Ascending aorta (tissue), 2 donors: ENCODE results near the gene AMN. TPM values are rescaled to one million over a fixed set of nuclear protein-coding genes. Genes with fewer than 3 reads are reported as not detected.

ENCODE experiments used
- DNase-seq, 2 donors: peaks; one replicate each; pipeline ENCODE4 v3.0.0-alpha.2; 2019; ENCODE audit warnings: low spot score in 2 of 2
- H3K27ac ChIP-seq, 2 donors: fragments of 200-600 bp; sonication (generic); one replicate each; pipeline ENCODE4 v1.5.1; 2016 to 2017; ENCODE audit warnings: mild to moderate bottlenecking in 1 of 2
- H3K27me3 ChIP-seq: fragments of 200-600 bp; sonication (generic); one replicate; pipeline ENCODE4 v1.5.1; 2017
- H3K36me3 ChIP-seq, 2 donors: fragments of 200-600 bp; sonication (generic); one replicate each; pipeline ENCODE4 v1.5.1; 2016
- H3K4me1 ChIP-seq, 2 donors: fragments of 200-600 bp; sonication (generic); one replicate each; pipeline ENCODE4 v1.5.1; 2016 to 2017; ENCODE audit warnings: mild to moderate bottlenecking in 1 of 2
- H3K4me3 ChIP-seq, 2 donors: fragments of 200-600 bp; sonication (generic); one replicate each; pipeline ENCODE4 v1.5.1; 2016 to 2017; ENCODE audit warnings: mild to moderate bottlenecking in 1 of 2
- H3K9me3 ChIP-seq, 2 donors: fragments of 200-600 bp; sonication (generic); one replicate each; pipeline ENCODE4 v1.5.1; 2016
- CTCF ChIP-seq, 3 experiments: fragments of 200-600 bp in 2 of 3; fragments of 450-650 bp in 1 of 3; sonication (generic) in 2 of 3; IDR thresholded peaks; one replicate each; pipeline ENCODE4 v1.5.1; 2016 to 2019; ENCODE audit warnings: antibody characterized with exemption in 3 of 3, mild to moderate bottlenecking in 1 of 3, moderate library complexity in 1 of 3
- intact Hi-C: fragments of 100-400 bp; cut with DNase I; formaldehyde crosslinking; loops from one replicate; pipeline ENCODE4 v1.15.1; 2023
- total RNA-seq: library from RNA; depleted of rRNA; stranded (reverse); fragments of >200 nt; gene quantifications from one replicate; pipeline ENCODE4 v1.1.0, GENCODE V29; 2016

AMN gene
- total RNA-seq, 1 donor from 2014 or later: 0.32 TPM

- H3K36me3 ChIP-seq: peaks cover 87 to 99% of the 10 kb centered on the region in 2 donors
- H3K27me3 ChIP-seq: no peaks in the 10 kb centered on the region
Measured at GRCh38 chr14:102941419-102942011, 19.1 kb downstream of the AMN start.

GRCh38 chr14:102942069-102942468 lies 19.6 kb downstream of the AMN start:
- Histone ChIP-seq H3K4me1 (no peaks in the 10 kb centered on the region), H3K27me3 (no peaks in the 10 kb centered on the region), H3K9me3 (no peaks in the 10 kb centered on the region), H3K4me3 (no peak overlapping the region), H3K27ac (no peak overlapping the region), H3K36me3 (peaks cover 92 to 99% of the 10 kb centered on the region in 2 donors)
- TF ChIP-seq CTCF (IDR thresholded peaks at IDR 0.05): no peak
- intact Hi-C loops: no loop called here
- DNase-seq: no peak

More at GRCh38 chr14:102941419-102942011, 19.1 kb downstream of the AMN start:
- intact Hi-C loops: no loop called here
- no peak for DNase-seq
- no peaks in the 10 kb centered on the region for H3K9me3 ChIP-seq
- H3K27ac ChIP-seq: no peak overlapping the region
- H3K4me3 ChIP-seq: no peak overlapping the region
- no peak for TF ChIP-seq CTCF (IDR thresholded peaks at IDR 0.05)
- no peaks in the 10 kb centered on the region for H3K4me1 ChIP-seq

GRCh38 chr14:102943454-102943853 lies 21.0 kb downstream of the AMN start:
- DNase-seq: no peak
- no peaks in the 10 kb centered on the region for H3K27me3 ChIP-seq
- no peaks in the 10 kb centered on the region for H3K4me1 ChIP-seq
- intact Hi-C loops: no loop called here
- TF ChIP-seq CTCF (IDR thresholded peaks at IDR 0.05): no peak
- no peak overlapping the region for H3K4me3 ChIP-seq
- H3K36me3 ChIP-seq: peaks cover 87 to 93% of the 10 kb centered on the region in 2 donors
- H3K27ac ChIP-seq: no peak overlapping the region
- no peaks in the 10 kb centered on the region for H3K9me3 ChIP-seq

- intact Hi-C loops: no loop called here
- no peak for TF ChIP-seq CTCF (IDR thresholded peaks at IDR 0.05)
- peaks cover 89 to 94% of the 10 kb centered on the region in 2 donors for H3K36me3 ChIP-seq
Measured at GRCh38 chr14:102943979-102944378, 21.5 kb downstream of the AMN start.

GRCh38 chr14:102944448-102945330 lies 22.2 kb downstream of the AMN start:
- no peak for DNase-seq
- H3K27ac ChIP-seq: no peak overlapping the region
- no peak overlapping the region for H3K4me3 ChIP-seq
- no peak for TF ChIP-seq CTCF (IDR thresholded peaks at IDR 0.05)
- intact Hi-C loops: no loop called here
- H3K36me3 ChIP-seq: peaks cover 89 to 94% of the 10 kb centered on the region in 2 donors
- peaks cover 1 to 3% of the 10 kb centered on the region in 2 donors for H3K4me1 ChIP-seq
- no peaks in the 10 kb centered on the region for H3K9me3 ChIP-seq
- H3K27me3 ChIP-seq: no peaks in the 10 kb centered on the region

More at GRCh38 chr14:102943979-102944378, 21.5 kb downstream of the AMN start:
- DNase-seq: no peak
- Histone ChIP-seq H3K27me3 (no peaks in the 10 kb centered on the region), H3K4me3 (no peak overlapping the region), H3K9me3 (no peaks in the 10 kb centered on the region), H3K4me1 (no peaks in the 10 kb centered on the region), H3K27ac (no peak overlapping the region)
